Gastrocnemius medialis (tissue), 4 donors: ENCODE measurements around the gene DDX27. TPM values are rescaled to one million over a fixed set of nuclear protein-coding genes. Genes with fewer than 3 reads are reported as not detected.
A peak's percentile ranks its signal among the peaks of the same experiment; 100 is the strongest.

Experiments
- ATAC-seq, 2 donors: fragments of 150-250 bp; one replicate each; pipeline ENCODE4 v1.9.1; 2016
- DNase-seq, 2 donors: peaks; one replicate each; pipeline ENCODE4 v3.0.0-alpha.2; 2019
- H3K27ac ChIP-seq, 4 donors: fragments of 200-600 bp; sonication (generic); 1 replicate in 1 of 4; 2 replicates in 3 of 4; pipeline ENCODE4 v1.5.1; 2016 to 2018; ENCODE audit warnings: mild to moderate bottlenecking in 2 of 4, moderate library complexity in 1 of 4
- H3K27me3 ChIP-seq, 3 donors: fragments of 200-600 bp; sonication (generic) in 2 of 3; 1 replicate in 1 of 3; 2 replicates in 2 of 3; pipeline versions ENCODE4 v1.5.1 to v1.6.0; 2016 to 2019; ENCODE audit warnings: mild to moderate bottlenecking in 1 of 3, moderate library complexity in 1 of 3
- H3K36me3 ChIP-seq, 2 donors: fragments of 200-600 bp; sonication (generic) in 1 of 2; one replicate each; pipeline ENCODE4 v1.5.1; 2017 to 2018
- H3K4me1 ChIP-seq, 2 donors: fragments of 200-600 bp; sonication (generic) in 1 of 2; one replicate each; pipeline ENCODE4 v1.5.1; 2016 to 2017; ENCODE audit warnings: mild to moderate bottlenecking in 2 of 2
- H3K4me3 ChIP-seq, 4 donors: fragments of 200-600 bp; sonication (generic) in 3 of 4; 1 replicate in 1 of 4; 2 replicates in 3 of 4; pipeline ENCODE4 v1.5.1; 2016 to 2019; ENCODE audit warnings: mild to moderate bottlenecking in 2 of 4
- H3K9me3 ChIP-seq, 3 donors: fragments of 200-600 bp; sonication (generic) in 2 of 3; 1 replicate in 1 of 3; 2 replicates in 2 of 3; pipeline ENCODE4 v1.5.1; 2016 to 2019
- CTCF ChIP-seq, 5 experiments: fragments of 450-650 bp in 3 of 5; fragments of 200-600 bp in 2 of 5; sonication (generic) in 2 of 5; IDR thresholded peaks in 4 of 5; conservative IDR thresholded peaks in 1 of 5; 1 replicate in 4 of 5; 2 replicates in 1 of 5; pipeline ENCODE4 v1.5.1; 2016 to 2019; ENCODE audit warnings: antibody characterized with exemption in 5 of 5, mild to moderate bottlenecking in 3 of 5, moderate library complexity in 3 of 5
- POLR2A ChIP-seq, 2 donors: fragments of 450-650 bp; IDR thresholded peaks; one replicate each; pipeline ENCODE4 v1.6.1; 2017; ENCODE audit warnings: antibody characterized with exemption in 2 of 2, mild to moderate bottlenecking in 2 of 2, moderate library complexity in 2 of 2
- in situ Hi-C, 4 donors: fragments of 200-750 bp; cut with MboI; loops; one replicate each; pipeline versions ENCODE4 v1.15.0 to v1.8.0; 2017; ENCODE audit warnings: low sequenced_read_pairs in 4 of 4
- intact Hi-C: fragments of 100-400 bp; cut with DNase I; formaldehyde crosslinking; loops from one replicate; pipeline ENCODE4 v1.15.1; 2023; ENCODE audit warnings: low total_unique reads
- total RNA-seq, 4 donors: library from RNA; depleted of rRNA; stranded (reverse); fragments of >200 nt; gene quantifications; one replicate each; pipeline versions ENCODE4 v1.1.0 to v1.2.3, GENCODE V29; 2016

Gene DDX27
- total RNA-seq, 4 donors from 2014 or later = 12.6 to 39.7 (median 23.3) TPM

- in situ Hi-C loops (no loop called here), intact Hi-C loops (loop anchor here (5.0 kb wide), 1 partner anchor 41 kb away; no protein-coding TSS in a partner anchor)
- Histone ChIP-seq H3K27ac (no peak overlapping the region), H3K27me3 (no peaks in the 10 kb centered on the region), H3K4me3 (no peak overlapping the region), H3K9me3 (no peaks in the 10 kb centered on the region), H3K36me3 (peaks cover 0 to 56% of the 10 kb centered on the region in 2 donors), H3K4me1 (peaks cover 25 to 44% of the 10 kb centered on the region in 2 donors)
- DNase-seq (no peak), ATAC-seq (no peak)
- TF ChIP-seq CTCF (IDR thresholded peaks at IDR 0.05 in 4 of 5, conservative IDR thresholded peaks at IDR 0.05 in 1 of 5) (no peak), POLR2A (IDR thresholded peaks at IDR 0.05) (no peak)
Observed at GRCh38 chr20:49273696-49274277, 54.6 kb downstream of the DDX27 start.

GRCh38 chr20:49275216-49275615, 56.0 kb downstream of the DDX27 start:
- Histone ChIP-seq H3K4me3 (no peak overlapping the region), H3K27ac (peak overlapping the region in 2 of 4 donors; percentile 95 to 98), H3K9me3 (no peaks in the 10 kb centered on the region), H3K36me3 (peaks cover 0 to 50% of the 10 kb centered on the region in 2 donors), H3K4me1 (peaks cover 30 to 42% of the 10 kb centered on the region in 2 donors), H3K27me3 (no peaks in the 10 kb centered on the region)
- intact Hi-C loops (no loop called here), in situ Hi-C loops (no loop called here)
- DNase-seq (no peak), ATAC-seq (no peak)
- no peak for TF ChIP-seq CTCF (IDR thresholded peaks at IDR 0.05 in 4 of 5, conservative IDR thresholded peaks at IDR 0.05 in 1 of 5)
- TF ChIP-seq POLR2A (IDR thresholded peaks at IDR 0.05) = no peak

- Histone ChIP-seq H3K36me3 (peaks cover 0 to 50% of the 10 kb centered on the region in 2 donors), H3K27me3 (no peaks in the 10 kb centered on the region), H3K9me3 (no peaks in the 10 kb centered on the region), H3K4me1 (peaks cover 32 to 42% of the 10 kb centered on the region in 2 donors), H3K27ac (peak overlapping the region; percentile 95 to 99 (median 98)), H3K4me3 (peak overlapping the region in 1 of 4 donors; percentile 62)
- no peak for DNase-seq
- in situ Hi-C loops (no loop called here), intact Hi-C loops (no loop called here)
- ATAC-seq = no peak
- no peak for TF ChIP-seq CTCF (IDR thresholded peaks at IDR 0.05 in 4 of 5, conservative IDR thresholded peaks at IDR 0.05 in 1 of 5)
- no peak for TF ChIP-seq POLR2A (IDR thresholded peaks at IDR 0.05)
Observed at GRCh38 chr20:49275636-49276035, 56.4 kb downstream of the DDX27 start.

- no peaks in the 10 kb centered on the region for H3K27me3 ChIP-seq
- in situ Hi-C loops (no loop called here), intact Hi-C loops (no loop called here)
- DNase-seq (no peak), ATAC-seq (no peak)
- H3K36me3 ChIP-seq = peaks cover 0 to 51% of the 10 kb centered on the region in 2 donors
- peaks cover 39 to 46% of the 10 kb centered on the region in 2 donors for H3K4me1 ChIP-seq
- no peaks in the 10 kb centered on the region for H3K9me3 ChIP-seq
- peak overlapping the region; percentile 95 to 99 (median 98) for H3K27ac ChIP-seq
- peak overlapping the region; percentile 62 to 88 (median 78) for H3K4me3 ChIP-seq
- TF ChIP-seq CTCF (IDR thresholded peaks at IDR 0.05 in 4 of 5, conservative IDR thresholded peaks at IDR 0.05 in 1 of 5) = no peak
- no peak for TF ChIP-seq POLR2A (IDR thresholded peaks at IDR 0.05)
Observed at GRCh38 chr20:49276161-49276960, 57.1 kb downstream of the DDX27 start.
